Panc1 (cell line): ENCODE results near the gene PYGO1. TPM values are rescaled to one million over a fixed set of nuclear protein-coding genes. Genes with fewer than 3 reads are reported as not detected.

Experiments
- ATAC-seq: fragments of 200-7000 bp; cut with Tn5 transposase; 2 replicates; pipeline ENCODE4 v1.9.1; 2020; ENCODE audit warnings: mild to moderate bottlenecking, moderate library complexity
- BruUV-seq: library from RNA; stranded (reverse); fragments of 400-500 nt; replicated peaks from 2 replicates; lab custom pipeline; 2021; lab: Mats Ljungman, UMichigan
- CTCF ChIA-PET: fragments of 300-600 bp; sonication (Branson Sonifier 250); formaldehyde crosslinking; loops from one replicate; lab custom pipeline; 2022; ENCODE audit warnings: antibody characterized with exemption; lab: Charles Lee
- POLR2A ChIA-PET: fragments of 300-600 bp; sonication (Branson Sonifier 250); formaldehyde crosslinking; loops from one replicate; lab custom pipeline; 2022; ENCODE audit warnings: antibody characterized with exemption; lab: Charles Lee
- DNase-seq: peaks from one replicate; pipeline ENCODE4 v3.0.0-alpha.2; 2010; ENCODE audit warnings: low read depth, low spot score
- H3K27ac ChIP-seq: 2 replicates; pipeline ENCODE4 v1.5.1; 2011; ENCODE audit warnings: mild to moderate bottlenecking, low read length, inconsistent platforms
- H3K27me3 ChIP-seq: fragments of 200-500 bp; sonication (Bioruptor generic); 2 replicates; pipeline ENCODE4 v1.6.0; 2014; ENCODE audit warnings: low read length, inconsistent platforms; ENCODE audit not compliant: control insufficient read depth, insufficient read depth
- H3K36me3 ChIP-seq: fragments of 200-500 bp; sonication (Bioruptor generic); 2 replicates; pipeline ENCODE4 v1.5.1; 2014; ENCODE audit warnings: inconsistent platforms, mild to moderate bottlenecking, low read length, moderate library complexity; ENCODE audit not compliant: control insufficient read depth, insufficient read depth
- H3K4me1 ChIP-seq: 2 replicates; pipeline ENCODE4 v1.5.1; 2011; ENCODE audit warnings: inconsistent platforms, mild to moderate bottlenecking, low read length, moderate library complexity; ENCODE audit not compliant: control insufficient read depth, insufficient read depth
- H3K4me3 ChIP-seq, 2 experiments: 2 replicates each; pipeline ENCODE4 v1.5.1; 2011 to 2012; ENCODE audit warnings: low read depth in 2 of 2, low read length in 2 of 2, mild to moderate bottlenecking in 2 of 2, inconsistent platforms in 1 of 2, moderate library complexity in 1 of 2
- H3K9me3 ChIP-seq: fragments of 200-500 bp; sonication (Bioruptor generic); 2 replicates; pipeline ENCODE4 v1.5.1; 2014; ENCODE audit warnings: low read depth, mild to moderate bottlenecking, inconsistent platforms, low read length, moderate library complexity; ENCODE audit not compliant: control insufficient read depth, insufficient read depth
- CTCF ChIP-seq: fragments of 450-650 bp; IDR thresholded peaks from 2 replicates; pipeline ENCODE4 v1.5.1; 2017; ENCODE audit warnings: mild to moderate bottlenecking
- POLR2AphosphoS5 ChIP-seq: IDR thresholded peaks from 2 replicates; pipeline ENCODE4 v1.6.1; 2012; ENCODE audit warnings: mild to moderate bottlenecking, low read depth, low read length, moderate library complexity
- REST ChIP-seq, 2 experiments: IDR thresholded peaks; 2 replicates each; pipeline ENCODE4 v1.6.1; 2011 to 2012; ENCODE audit warnings: low read depth in 2 of 2, control low read depth in 1 of 2, low read length in 1 of 2, mild to moderate bottlenecking in 1 of 2, moderate library complexity in 1 of 2; ENCODE audit not compliant: insufficient read depth in 1 of 2
- SIN3A ChIP-seq: IDR thresholded peaks from 2 replicates; pipeline ENCODE4 v1.6.1; 2012; ENCODE audit warnings: low read depth, mild to moderate bottlenecking, low read length, moderate library complexity, borderline replicate concordance; ENCODE audit not compliant: insufficient read depth
- TCF7L2 ChIP-seq: IDR thresholded peaks from 2 replicates; pipeline ENCODE4 v1.6.1; 2011; ENCODE audit warnings: mild to moderate bottlenecking, low read depth, low read length, inconsistent platforms
- in situ Hi-C: cut with HindIII; loops from 2 replicates; pipeline ENCODE4 v1.10.0; 2016; ENCODE audit warnings: low sequenced_read_pairs, low pct_unique_long_range_greater_than_20kb
- intact Hi-C: fragments of 100-400 bp; cut with micrococcal nuclease; formaldehyde crosslinking; loops from one replicate; pipeline ENCODE4 v1.10.0; 2022; ENCODE audit not compliant: unreplicated experiment
- total RNA-seq: library from RNA; stranded (reverse); gene quantifications from one replicate; pipeline ENCODE4 v1.2.1, GENCODE V29; 2021; ENCODE audit not compliant: unreplicated experiment

PYGO1 gene
- total RNA-seq, 1 experiment from 2014 or later: 2.4 TPM

GRCh38 chr15:55515491-55515890 is 72.7 kb downstream of the PYGO1 start:
- intact Hi-C loops: loop anchor here (10.0 kb wide), 1 partner anchor 289 kb away; no protein-coding TSS in a partner anchor
- no peak overlapping the region for H3K27ac ChIP-seq
- POLR2A ChIA-PET: no interaction called here

GRCh38 chr15:55514414-55514850 is 73.7 kb downstream of the PYGO1 start:
- Histone ChIP-seq H3K36me3 (no peaks in the 10 kb centered on the region), H3K27me3 (no peaks in the 10 kb centered on the region), H3K4me1 (no peaks in the 10 kb centered on the region), H3K4me3 (no peak overlapping the region), H3K27ac (no peak overlapping the region), H3K9me3 (no peaks in the 10 kb centered on the region)
- BruUV-seq: no TSS peak
- ChIA-PET POLR2A (no interaction called here), CTCF (no interaction called here)
- TF ChIP-seq POLR2AphosphoS5 (no peak), REST (IDR thresholded peaks at IDR 0.05; ENCODE audit: insufficient read depth in 1 of 2, low read depth in 2 of 2, low read length in 1 of 2) (no peak), CTCF (no peak), TCF7L2 (no peak), SIN3A (no peak)
- intact Hi-C loops: loop anchor here (5.0 to 10.0 kb wide), 2 partner anchors 123 to 290 kb away; no protein-coding TSS in a partner anchor
- DNase-seq (no peak), ATAC-seq (no peak)
- in situ Hi-C loops: no loop called here

More at GRCh38 chr15:55515491-55515890, 72.7 kb downstream of the PYGO1 start:
- in situ Hi-C loops: no loop called here
- no peak overlapping the region for H3K4me3 ChIP-seq
- ATAC-seq (no peak), DNase-seq (no peak)
- TF ChIP-seq REST (IDR thresholded peaks at IDR 0.05; ENCODE audit: insufficient read depth in 1 of 2, low read depth in 2 of 2, low read length in 1 of 2): no peak
- no peak for TF ChIP-seq SIN3A
- TF ChIP-seq POLR2AphosphoS5: no peak
- no peak for TF ChIP-seq TCF7L2
- TF ChIP-seq CTCF: no peak
- H3K27me3 ChIP-seq: no peaks in the 10 kb centered on the region
- CTCF ChIA-PET: interaction anchor here (0.6 kb wide), 1 partner anchor 97 kb away, joined by 12 read pairs; no protein-coding TSS in a partner anchor
- no TSS peak for BruUV-seq
- no peaks in the 10 kb centered on the region for H3K4me1 ChIP-seq
- H3K36me3 ChIP-seq: no peaks in the 10 kb centered on the region
- no peaks in the 10 kb centered on the region for H3K9me3 ChIP-seq
